Kidney (tissue), 14 donors: ENCODE results near the gene SELPLG. TPM values are rescaled to one million over a fixed set of nuclear protein-coding genes. Genes with fewer than 3 reads are reported as not detected.

ENCODE experiments used
- DNase-seq, 5 donors: peaks; one replicate each; pipeline ENCODE4 v3.0.0-alpha.2; 2013 to 2020
- FAIRE-seq: peaks from 2 replicates; lab custom pipeline; 2012; peaks lifted over from hg19 to GRCh38; lab: Jason Lieb, UNC
- H3K27ac ChIP-seq, 2 donors: one replicate each; pipeline ENCODE4 v1.7.0; 2013; ENCODE audit warnings: low read depth in 2 of 2, low read length in 2 of 2, inconsistent platforms in 1 of 2
- H3K27me3 ChIP-seq: one replicate; pipeline ENCODE4 v1.7.1; 2013; ENCODE audit warnings: low read length, inconsistent platforms; ENCODE audit not compliant: control insufficient read depth, insufficient read depth
- H3K36me3 ChIP-seq, 3 donors: one replicate each; pipeline versions ENCODE4 v1.7.0 to v1.7.1; 2013; ENCODE audit warnings: low read length in 3 of 3, control low read depth in 1 of 3, inconsistent platforms in 1 of 3; ENCODE audit not compliant: insufficient read depth in 3 of 3, control insufficient read depth in 2 of 3
- H3K4me1 ChIP-seq, 3 donors: one replicate each; pipeline versions ENCODE4 v1.7.0 to v1.7.1; 2013; ENCODE audit warnings: low read length in 3 of 3, inconsistent platforms in 1 of 3, low read depth in 1 of 3; ENCODE audit not compliant: control insufficient read depth in 2 of 3, insufficient read depth in 2 of 3
- H3K4me3 ChIP-seq, 3 donors: one replicate each; pipeline versions ENCODE4 v1.7.0 to v1.8.1; 2013; ENCODE audit warnings: low read length in 3 of 3, control low read depth in 1 of 3, inconsistent platforms in 1 of 3
- H3K9ac ChIP-seq, 3 donors: one replicate each; pipeline versions ENCODE4 v1.7.0 to v1.7.1; 2013; ENCODE audit warnings: low read length in 3 of 3, control low read depth in 1 of 3, inconsistent platforms in 1 of 3
- H3K9me3 ChIP-seq, 3 donors: one replicate each; pipeline versions ENCODE4 v1.7.0 to v1.7.1; 2013; ENCODE audit warnings: low read length in 3 of 3, control low read depth in 1 of 3, inconsistent platforms in 1 of 3; ENCODE audit not compliant: control insufficient read depth in 2 of 3, insufficient read depth in 1 of 3
- intact Hi-C: fragments of 100-400 bp; cut with DNase I; formaldehyde crosslinking; loops from one replicate; pipeline ENCODE4 v1.11.1; 2022
- polyA plus RNA-seq: library from polyadenylated mRNA; stranded (reverse); fragments of 350-450 nt; fragmentation: Illumina TruSeq; extraction: RNeasy Lipid Tissue Mini Kit (QIAGEN cat#74804); gene quantifications from one replicate; pipeline ENCODE4 v1.2.3, GENCODE V29; 2014; ENCODE audit warnings: low read depth, low replicate concordance; ENCODE audit not compliant: insufficient read depth
- total RNA-seq: library from RNA; stranded (reverse); fragmentation: NEBNext Ultra II Directional; extraction: Animal tissue kit (Norgen Biotek cat#: 25700); gene quantifications from one replicate; pipeline ENCODE4 v1.2.1, GENCODE V29; 2021
- TF ChIP-seq, protein P1 (sequence below): IDR thresholded peaks from 3 replicates; pipeline ENCODE4 v1.5.1; 2012; ENCODE audit warnings: mild to moderate bottlenecking, moderate library complexity, borderline replicate concordance; ENCODE audit not compliant: insufficient read depth; ENCODE audit errors: extremely low read depth
- donor health status: control.
- donor health status: control.
- donor health status: control.
- donor health status: control.
- donor health status: control.
- donor health status: DM: yes; HTN: yes; CAD: no.
- donor health status: Normal renal cell carcinoma (clear cell type).

Gene SELPLG
- total and polyA plus RNA-seq, 2 donors from 2014 or later, result 3.7 to 14.3 TPM

DNA sequence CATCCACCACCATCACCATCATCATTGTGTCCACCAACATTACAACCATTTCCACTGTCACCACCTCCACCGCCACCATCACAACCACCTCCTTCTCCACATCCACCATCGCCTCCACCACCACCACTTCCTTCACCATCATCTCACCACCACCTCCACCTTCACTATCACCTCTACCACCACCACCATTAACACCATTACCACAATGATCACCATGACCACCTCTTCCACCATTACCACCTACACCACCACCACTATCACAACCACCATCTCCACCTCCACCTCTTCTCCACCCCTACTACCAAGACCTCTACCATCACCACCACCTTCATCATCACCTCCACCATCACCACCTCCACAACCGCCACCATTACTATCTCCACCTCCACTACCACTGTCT lies 54.9 kb downstream of the SELPLG start:
- intact Hi-C loops, result loop anchor here (10.0 kb wide), 1 partner anchor 216 kb away; no protein-coding TSS in a partner anchor
- H3K9ac ChIP-seq, result no peak overlapping the region
- no peak overlapping the region for H3K27ac ChIP-seq
- TF ChIP-seq, protein P1, sequence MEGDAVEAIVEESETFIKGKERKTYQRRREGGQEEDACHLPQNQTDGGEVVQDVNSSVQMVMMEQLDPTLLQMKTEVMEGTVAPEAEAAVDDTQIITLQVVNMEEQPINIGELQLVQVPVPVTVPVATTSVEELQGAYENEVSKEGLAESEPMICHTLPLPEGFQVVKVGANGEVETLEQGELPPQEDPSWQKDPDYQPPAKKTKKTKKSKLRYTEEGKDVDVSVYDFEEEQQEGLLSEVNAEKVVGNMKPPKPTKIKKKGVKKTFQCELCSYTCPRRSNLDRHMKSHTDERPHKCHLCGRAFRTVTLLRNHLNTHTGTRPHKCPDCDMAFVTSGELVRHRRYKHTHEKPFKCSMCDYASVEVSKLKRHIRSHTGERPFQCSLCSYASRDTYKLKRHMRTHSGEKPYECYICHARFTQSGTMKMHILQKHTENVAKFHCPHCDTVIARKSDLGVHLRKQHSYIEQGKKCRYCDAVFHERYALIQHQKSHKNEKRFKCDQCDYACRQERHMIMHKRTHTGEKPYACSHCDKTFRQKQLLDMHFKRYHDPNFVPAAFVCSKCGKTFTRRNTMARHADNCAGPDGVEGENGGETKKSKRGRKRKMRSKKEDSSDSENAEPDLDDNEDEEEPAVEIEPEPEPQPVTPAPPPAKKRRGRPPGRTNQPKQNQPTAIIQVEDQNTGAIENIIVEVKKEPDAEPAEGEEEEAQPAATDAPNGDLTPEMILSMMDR, result no peak
- no peaks in the 10 kb centered on the region for H3K9me3 ChIP-seq
- no peak for FAIRE-seq
- H3K4me1 ChIP-seq, result peaks cover 0 to 6% (median 0%) of the 10 kb centered on the region in 3 donors
- no peak for DNase-seq
- H3K36me3 ChIP-seq, result no peaks in the 10 kb centered on the region
- H3K4me3 ChIP-seq, result no peak overlapping the region
- H3K27me3 ChIP-seq, result no peaks in the 10 kb centered on the region

- DNase-seq, result no peak
- TF ChIP-seq, protein P1, result no peak
- H3K9ac ChIP-seq, result no peak overlapping the region
- FAIRE-seq, result no peak
- no peaks in the 10 kb centered on the region for H3K27me3 ChIP-seq
- H3K27ac ChIP-seq, result no peak overlapping the region
- H3K4me1 ChIP-seq, result peaks cover 0 to 3% (median 0%) of the 10 kb centered on the region in 3 donors
- no peaks in the 10 kb centered on the region for H3K36me3 ChIP-seq
- no peaks in the 10 kb centered on the region for H3K9me3 ChIP-seq
- H3K4me3 ChIP-seq, result no peak overlapping the region
- intact Hi-C loops, result loop anchor here (10.0 kb wide), 1 partner anchor 217 kb away; no protein-coding TSS in a partner anchor
Observed at GRCh38 chr12:108578264-108578663, 55.4 kb downstream of the SELPLG start.

DNA sequence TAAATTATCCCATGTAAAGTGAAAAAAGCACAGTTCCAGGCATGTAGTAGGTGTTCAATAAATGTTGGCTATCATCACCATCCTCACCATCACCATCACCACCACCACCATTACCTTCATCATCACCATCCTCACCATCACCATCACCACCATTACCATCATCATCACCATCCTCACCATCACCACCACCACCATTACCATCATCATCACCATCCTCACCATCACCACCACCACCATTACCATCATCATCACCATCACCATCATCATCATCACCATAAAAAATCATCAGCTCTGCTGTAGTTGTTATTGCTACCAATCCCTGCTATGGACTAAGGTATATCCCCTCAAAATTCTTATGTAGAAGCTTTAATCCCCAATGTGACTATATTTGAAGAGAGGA lies 56.2 kb downstream of the SELPLG start:
- intact Hi-C loops, result loop anchor here (10.0 kb wide), 1 partner anchor 217 kb away; no protein-coding TSS in a partner anchor
- Histone ChIP-seq H3K9ac (no peak overlapping the region), H3K4me1 (peaks cover 0 to 3% (median 0%) of the 10 kb centered on the region in 3 donors), H3K4me3 (no peak overlapping the region), H3K27me3 (no peaks in the 10 kb centered on the region), H3K27ac (no peak overlapping the region), H3K9me3 (no peaks in the 10 kb centered on the region), H3K36me3 (no peaks in the 10 kb centered on the region)
- no peak for FAIRE-seq
- TF ChIP-seq, protein P1, result no peak
- no peak for DNase-seq

- TF ChIP-seq, protein P1, result no peak
- no peak for DNase-seq
- Histone ChIP-seq H3K27me3 (no peaks in the 10 kb centered on the region), H3K4me1 (peaks cover 0 to 3% (median 0%) of the 10 kb centered on the region in 3 donors), H3K4me3 (no peak overlapping the region), H3K36me3 (no peaks in the 10 kb centered on the region), H3K27ac (no peak overlapping the region), H3K9me3 (no peaks in the 10 kb centered on the region), H3K9ac (no peak overlapping the region)
- intact Hi-C loops, result loop anchor here (10.0 kb wide), 1 partner anchor 218 kb away; no protein-coding TSS in a partner anchor
- no peak for FAIRE-seq
Observed at GRCh38 chr12:108576660-108577234, 56.9 kb downstream of the SELPLG start.
